Endothelial cell of umbilical vein (primary cell): ENCODE measurements around the gene LRRC56. TPM values are rescaled to one million over a fixed set of nuclear protein-coding genes. Genes with fewer than 3 reads are reported as not detected.

Experiments used
- BruUV-seq: library from RNA; stranded (reverse); fragments of 400-500 nt; replicated peaks from 2 replicates; lab custom pipeline; 2021; lab: Mats Ljungman, UMichigan
- CTCF ChIA-PET: fragments of 300-600, 350-600 bp; sonication (Branson Sonifier 250); formaldehyde crosslinking; loops from one replicate; lab custom pipeline; 2021; ENCODE audit warnings: antibody characterized with exemption, inconsistent platforms; lab: Charles Lee
- POLR2A ChIA-PET: fragments of 300-600, 350-600 bp; sonication (Branson Sonifier 250); formaldehyde crosslinking; loops from one replicate; lab custom pipeline; 2021; ENCODE audit warnings: antibody characterized with exemption, inconsistent platforms; lab: Charles Lee
- DNase-seq: peaks from one replicate; pipeline ENCODE4 v3.0.0-alpha.2; 2011; ENCODE audit warnings: low read depth, low spot score
- FAIRE-seq: peaks from 2 replicates; lab custom pipeline; 2011; peaks lifted over from hg19 to GRCh38; lab: Jason Lieb, UNC
- H2AFZ ChIP-seq: 2 replicates; pipeline ENCODE4 v1.6.0; 2012; ENCODE audit warnings: low read depth, low read length, control low read depth, inconsistent platforms
- H3K27ac ChIP-seq: 2 replicates; pipeline ENCODE4 v1.5.1; 2011; ENCODE audit warnings: low read depth, mild to moderate bottlenecking, control low read depth, low read length, moderate library complexity; ENCODE audit not compliant: insufficient read depth
- H3K27me3 ChIP-seq, 2 experiments: 2 replicates each; pipeline versions ENCODE4 v1.6.0 to v1.6.1; 2011; ENCODE audit warnings: low read length in 2 of 2, mixed read lengths in 1 of 2; ENCODE audit not compliant: control insufficient read depth in 2 of 2, insufficient read depth in 2 of 2
- H3K36me3 ChIP-seq, 2 experiments: 2 replicates in 1 of 2; 3 replicates in 1 of 2; pipeline ENCODE4 v1.5.1; 2011; ENCODE audit warnings: low read length in 2 of 2, mild to moderate bottlenecking in 1 of 2, moderate library complexity in 1 of 2; ENCODE audit not compliant: control insufficient read depth in 2 of 2, insufficient read depth in 2 of 2; ENCODE audit errors: extremely low read depth in 1 of 2
- H3K4me1 ChIP-seq: 3 replicates; pipeline ENCODE4 v1.5.1; 2011; ENCODE audit warnings: mild to moderate bottlenecking, low read length; ENCODE audit not compliant: control insufficient read depth, insufficient read depth; ENCODE audit errors: extremely low read depth
- H3K4me2 ChIP-seq: 2 replicates; pipeline ENCODE4 v1.6.1; 2011; ENCODE audit warnings: low read length, control low read depth, mixed read lengths; ENCODE audit not compliant: insufficient read depth
- H3K4me3 ChIP-seq, 3 experiments: fragments of 200-600 bp in 1 of 3; sonication (generic), shearing (Covaris generic) in 1 of 3; replicated peaks in 1 of 3; 2 replicates each; pipeline ENCODE4 v1.5.1; 2011 to 2016; ENCODE audit warnings: control low read depth in 3 of 3, low read length in 3 of 3, mild to moderate bottlenecking in 2 of 3, inconsistent platforms in 1 of 3, low read depth in 1 of 3, moderate library complexity in 1 of 3; ENCODE audit not compliant: insufficient read depth in 1 of 3
- H3K79me2 ChIP-seq: 2 replicates; pipeline ENCODE4 v1.6.0; 2012; ENCODE audit warnings: low read length, inconsistent platforms; ENCODE audit not compliant: control insufficient read depth, insufficient read depth
- H3K9ac ChIP-seq: replicated peaks from 2 replicates; pipeline ENCODE3; 2011; ENCODE audit warnings: low read length, control low read depth; ENCODE audit not compliant: insufficient read depth; ENCODE audit errors: extremely low read depth
- H3K9me1 ChIP-seq: replicated peaks from 3 replicates; pipeline ENCODE4 v1.6.0; 2011; ENCODE audit warnings: mild to moderate bottlenecking, low read length; ENCODE audit not compliant: control insufficient read depth, insufficient read depth; ENCODE audit errors: extremely low read depth
- H3K9me3 ChIP-seq: replicated peaks from 2 replicates; pipeline ENCODE4 v1.5.1; 2012; ENCODE audit warnings: low read length, inconsistent platforms; ENCODE audit not compliant: control insufficient read depth, insufficient read depth
- H4K20me1 ChIP-seq: replicated peaks from 2 replicates; pipeline ENCODE3; 2011; ENCODE audit warnings: mild to moderate bottlenecking, low read length; ENCODE audit not compliant: control insufficient read depth, insufficient read depth; ENCODE audit errors: extremely low read depth
- CTCF ChIP-seq, 2 donors: IDR thresholded peaks; 1 replicate in 1 of 2; 2 replicates in 1 of 2; pipeline ENCODE4 v1.5.1; 2011; ENCODE audit warnings: low read length in 2 of 2, mild to moderate bottlenecking in 2 of 2, moderate library complexity in 2 of 2, control low read depth in 1 of 2, inconsistent platforms in 1 of 2, low read depth in 1 of 2; ENCODE audit not compliant: insufficient read depth in 1 of 2; ENCODE audit errors: extremely low read depth in 1 of 2
- FOS ChIP-seq: IDR thresholded peaks from 2 replicates; pipeline ENCODE4 v1.6.1; 2011; ENCODE audit warnings: mild to moderate bottlenecking, low read length, moderate library complexity, borderline replicate concordance; ENCODE audit not compliant: insufficient read depth
- GATA2 ChIP-seq: IDR thresholded peaks from 2 replicates; pipeline ENCODE4 v1.7.0; 2011; ENCODE audit warnings: low read depth, mild to moderate bottlenecking, moderate library complexity, mixed read lengths, low read length; ENCODE audit not compliant: insufficient read length, insufficient read depth
- JUN ChIP-seq: IDR thresholded peaks from 2 replicates; pipeline ENCODE4 v1.6.1; 2011; ENCODE audit warnings: borderline replicate concordance, low read depth; ENCODE audit not compliant: insufficient read length, insufficient read depth
- MAX ChIP-seq: IDR thresholded peaks from 2 replicates; pipeline ENCODE4 v1.6.1; 2011; ENCODE audit not compliant: insufficient read depth, insufficient read length
- MYC ChIP-seq: IDR thresholded peaks from one replicate; pipeline ENCODE4 v1.6.1; 2011; ENCODE audit warnings: mild to moderate bottlenecking, low read depth, low read length
- POLR2A ChIP-seq: IDR thresholded peaks from 2 replicates; pipeline ENCODE4 v1.6.1; 2012; ENCODE audit warnings: low read depth, mild to moderate bottlenecking, control low read depth, low read length
- POLR2AphosphoS5 ChIP-seq: IDR thresholded peaks from 2 replicates; pipeline ENCODE4 v1.6.1; 2012; ENCODE audit warnings: low read depth, mild to moderate bottlenecking, control low read depth, low read length, moderate library complexity; ENCODE audit not compliant: insufficient read depth
- dilution Hi-C: fragments of 300-500 bp; cut with MboI; formaldehyde crosslinking; loops from one replicate; pipeline ENCODE4 v1.15.0; 2019; ENCODE audit warnings: low sequenced_read_pairs; ENCODE audit not compliant: extremely low pct_ligation_motif_present
- intact Hi-C: fragments of 100-400 bp; cut with micrococcal nuclease; formaldehyde crosslinking; loops from one replicate; pipeline ENCODE4 v1.10.0; 2022
- polyA plus RNA-seq, 4 experiments: library from polyadenylated mRNA; depleted of rRNA in 3 of 4; stranded (reverse) in 3 of 4; unstranded in 1 of 4; fragments of >200 nt; gene quantifications; 2 replicates each; pipeline versions ENCODE4 v1.2.1 to v1.2.3, GENCODE V29; 2011 to 2012; ENCODE audit warnings: missing spikeins in 1 of 4
- total RNA-seq: library from RNA; stranded (reverse); gene quantifications from 2 replicates; pipeline ENCODE4 v1.2.3, GENCODE V29; 2021

Gene LRRC56
- total and polyA plus RNA-seq, 2 donors (not counting 3 experiments of a cell fraction or from before 2014, with no cell fraction given): 0.47 to 0.55 TPM

GRCh38 chr11:560305-561147 lies 23.2 kb downstream of the LRRC56 start, which contains the start of the genes LMNTD2 and RASSF7:
Gene LMNTD2 (minus strand): TSS chr11:560738. CDS start chr11:560716, 22 bp downstream.
Gene RASSF7 (plus strand): TSS chr11:560970. CDS start chr11:561769, 799 bp downstream.
- CTCF ChIA-PET: interaction anchor here (1.1 kb wide), 1 partner anchor 162 kb away, joined by 4 read pairs; no protein-coding TSS in a partner anchor

More at GRCh38 chr11:560305-561147, 23.2 kb downstream of the LRRC56 start, which contains the start of the genes LMNTD2 and RASSF7:
- H3K27me3 ChIP-seq: peaks cover 11 to 17% of the 10 kb centered on the region in 2 experiments
- TSS peak; percentile 25 for BruUV-seq
- peak within 1 kb of the TSS; percentile 82 for H2AFZ ChIP-seq
- no peaks in the 10 kb centered on the region for H3K9me3 ChIP-seq
- FAIRE-seq (peak; percentile 72), DNase-seq (peak; percentile 80)
- no peaks in the 10 kb centered on the region for H3K79me2 ChIP-seq
- H3K9ac ChIP-seq: peak within 1 kb of the TSS; percentile 36
- H3K36me3 ChIP-seq: peaks cover 0 to 2% of the 10 kb centered on the region in 2 experiments
- no peak within 1 kb of the TSS for H3K27ac ChIP-seq
- dilution Hi-C loops (no loop called here), intact Hi-C loops (loop anchor here (2.0 kb wide), 1 partner anchor 24 kb away; the partner anchor contains the start of gene LRRC56)
- no peak for TF ChIP-seq MAX
- no peak for TF ChIP-seq CTCF (IDR thresholded peaks at IDR 0.05; ENCODE audit: extremely low read depth in 1 of 2, insufficient read depth in 1 of 2, low read depth in 1 of 2, low read length in 2 of 2)
- no peak for TF ChIP-seq POLR2AphosphoS5
- no peak for TF ChIP-seq GATA2
- no peak for TF ChIP-seq JUN
- TF ChIP-seq FOS: no peak
- TF ChIP-seq MYC: no peak
- peak; percentile 58 for TF ChIP-seq POLR2A
- peaks cover 6% of the 10 kb centered on the region for H3K4me1 ChIP-seq
- H3K4me3 ChIP-seq: peak within 1 kb of the TSS; percentile 62 to 88 (median 74)
- POLR2A ChIA-PET: no interaction called here
- no peaks in the 10 kb centered on the region for H4K20me1 ChIP-seq
- H3K4me2 ChIP-seq: peak within 1 kb of the TSS; percentile 78
- H3K9me1 ChIP-seq: no peaks in the 10 kb centered on the region
